ENCODE data around the gene CYTH3. TPM values are rescaled to one million over a fixed set of nuclear protein-coding genes. Genes with fewer than 3 reads are reported as not detected.

The CYTH3 gene
- total RNA-seq, 2 donors from 2014 or later, result 12.3 to 37.7 TPM

DNA sequence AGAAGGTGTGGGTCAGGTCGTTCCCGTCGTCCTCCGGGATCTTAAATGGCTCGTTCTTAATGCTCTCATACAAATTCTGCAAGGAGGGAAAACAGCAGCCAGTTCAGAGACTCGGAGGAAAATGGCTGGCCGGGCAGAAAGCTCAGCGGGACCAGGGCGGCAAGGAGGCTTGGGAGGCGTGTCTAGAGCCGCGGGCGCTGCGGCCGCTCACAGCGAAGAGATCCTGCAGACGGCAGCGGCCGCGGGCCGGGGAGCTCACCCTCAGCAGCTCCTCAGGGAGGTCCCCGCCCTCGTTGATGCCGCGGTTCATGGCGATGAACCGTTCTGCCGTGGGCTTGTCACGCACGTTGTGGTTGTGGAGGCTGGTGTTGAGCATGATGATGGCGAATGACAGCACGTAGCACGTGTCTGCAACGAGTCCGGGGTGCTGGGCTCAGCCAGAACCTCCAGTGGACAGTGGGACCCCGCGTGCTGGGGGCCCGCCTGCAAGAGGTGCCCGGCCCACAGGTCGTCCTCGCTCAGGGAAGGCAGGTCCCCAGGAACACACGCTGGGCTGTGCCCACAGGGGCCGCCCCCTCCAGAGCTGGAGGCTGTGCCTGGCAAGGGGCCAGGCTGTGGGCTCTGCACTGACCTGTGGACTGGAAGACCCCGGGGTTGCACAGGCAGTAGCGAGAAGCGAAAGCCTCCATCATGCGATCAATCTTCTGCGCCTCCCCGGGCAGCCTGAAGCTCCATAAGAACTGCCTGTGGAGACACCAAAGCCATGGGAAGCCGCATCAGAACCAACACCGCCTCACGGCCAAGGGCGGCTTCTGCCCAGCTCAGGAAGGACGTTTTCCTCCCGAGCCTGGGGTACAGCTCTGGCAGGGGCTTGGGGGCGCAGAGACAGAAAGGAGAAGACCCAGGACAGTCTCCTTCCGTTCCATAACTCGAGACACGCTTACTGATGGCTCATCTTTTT, 101.6 kb downstream of the CYTH3 start:
- Histone ChIP-seq H3K27me3 (replicated peaks; ENCODE audit: insufficient read depth) (no peaks in the 10 kb centered on the region), H3K4me3 (no peak overlapping the region), H3K27ac (no peak overlapping the region), H3K4me1 (replicated peaks) (no peaks in the 10 kb centered on the region), H3K9me3 (no peaks in the 10 kb centered on the region), H3K36me3 (peaks cover 0 to 9% of the 10 kb centered on the region in 2 donors)
- TF ChIP-seq, protein P1, sequence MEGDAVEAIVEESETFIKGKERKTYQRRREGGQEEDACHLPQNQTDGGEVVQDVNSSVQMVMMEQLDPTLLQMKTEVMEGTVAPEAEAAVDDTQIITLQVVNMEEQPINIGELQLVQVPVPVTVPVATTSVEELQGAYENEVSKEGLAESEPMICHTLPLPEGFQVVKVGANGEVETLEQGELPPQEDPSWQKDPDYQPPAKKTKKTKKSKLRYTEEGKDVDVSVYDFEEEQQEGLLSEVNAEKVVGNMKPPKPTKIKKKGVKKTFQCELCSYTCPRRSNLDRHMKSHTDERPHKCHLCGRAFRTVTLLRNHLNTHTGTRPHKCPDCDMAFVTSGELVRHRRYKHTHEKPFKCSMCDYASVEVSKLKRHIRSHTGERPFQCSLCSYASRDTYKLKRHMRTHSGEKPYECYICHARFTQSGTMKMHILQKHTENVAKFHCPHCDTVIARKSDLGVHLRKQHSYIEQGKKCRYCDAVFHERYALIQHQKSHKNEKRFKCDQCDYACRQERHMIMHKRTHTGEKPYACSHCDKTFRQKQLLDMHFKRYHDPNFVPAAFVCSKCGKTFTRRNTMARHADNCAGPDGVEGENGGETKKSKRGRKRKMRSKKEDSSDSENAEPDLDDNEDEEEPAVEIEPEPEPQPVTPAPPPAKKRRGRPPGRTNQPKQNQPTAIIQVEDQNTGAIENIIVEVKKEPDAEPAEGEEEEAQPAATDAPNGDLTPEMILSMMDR (IDR thresholded peaks at IDR 0.05), result no peak
- 86% methylated on average over 59 of the region's 59 CpGs for WGBS
- no peak for DNase-seq (ENCODE audit: low spot score)
- intact Hi-C loops (cut with DNase I), result no loop called here

DNA sequence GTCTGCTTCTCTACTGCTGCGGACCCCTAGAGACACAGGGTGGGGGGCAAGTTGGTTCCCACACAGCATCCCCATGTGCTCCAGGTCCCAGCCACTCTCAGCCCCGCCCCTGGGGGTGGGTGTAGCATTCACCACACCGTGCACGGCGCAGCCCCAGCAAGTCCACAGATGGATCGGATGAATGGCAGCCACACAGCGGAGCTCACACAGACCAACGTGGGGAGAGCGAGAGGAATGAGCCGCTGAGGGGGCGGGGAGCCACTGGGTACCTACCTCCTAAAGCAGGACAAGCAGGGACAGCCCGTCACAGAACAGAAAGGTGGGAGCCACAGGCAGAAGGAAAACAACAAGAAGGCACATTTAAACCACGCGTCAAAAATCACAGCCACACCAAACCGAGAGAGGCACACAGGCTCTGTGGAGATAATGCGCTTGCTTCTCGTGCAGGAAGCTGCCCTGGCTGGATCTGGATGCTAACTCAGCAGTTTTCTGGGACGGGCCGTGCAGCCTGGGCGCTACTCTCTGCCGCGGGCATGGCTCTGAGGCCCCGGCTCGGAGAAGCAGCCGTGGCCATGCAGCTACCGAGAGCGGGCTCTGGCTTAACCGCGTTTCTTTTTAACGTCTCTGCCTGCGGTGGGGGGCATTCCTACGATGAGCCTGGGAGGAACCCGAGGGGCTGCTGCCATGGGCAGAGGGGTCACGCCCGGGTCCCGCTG, 102.5 kb downstream of the CYTH3 start:
- no peak for DNase-seq (ENCODE audit: low spot score)
- 93% methylated on average over 36 of the region's 36 CpGs for WGBS
- no peak overlapping the region for H3K27ac ChIP-seq
- H3K9me3 ChIP-seq, result no peaks in the 10 kb centered on the region
- H3K36me3 ChIP-seq, result peaks cover 0 to 9% of the 10 kb centered on the region in 2 donors
- H3K27me3 ChIP-seq (replicated peaks; ENCODE audit: insufficient read depth), result no peaks in the 10 kb centered on the region
- intact Hi-C loops (cut with DNase I), result no loop called here
- H3K4me1 ChIP-seq (replicated peaks), result no peaks in the 10 kb centered on the region
- TF ChIP-seq POLR2A (IDR thresholded peaks at IDR 0.05), result no peak
- H3K4me3 ChIP-seq, result no peak overlapping the region

DNA sequence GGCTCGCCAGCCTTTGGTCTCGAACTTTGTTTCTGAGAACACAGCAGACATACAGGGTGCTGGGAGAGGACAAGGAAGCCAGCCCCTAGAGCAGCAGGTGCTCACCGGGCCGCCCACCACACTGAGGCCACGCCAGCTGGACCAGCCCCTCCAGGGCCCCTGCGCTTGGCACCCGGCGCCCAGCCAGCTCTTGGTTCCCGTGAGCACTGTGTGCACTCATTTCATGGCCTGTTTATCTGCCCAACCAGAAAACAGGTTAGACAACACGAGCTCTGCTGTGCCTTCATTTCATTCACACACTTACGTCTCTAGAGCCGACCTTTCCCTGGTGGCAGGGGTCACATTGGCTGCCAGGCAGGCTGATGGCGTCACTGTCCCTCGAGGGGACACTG, 104.0 kb downstream of the CYTH3 start:
- no peaks in the 10 kb centered on the region for H3K9me3 ChIP-seq
- DNase-seq (ENCODE audit: low spot score), result no peak
- H3K36me3 ChIP-seq, result peaks cover 0 to 9% of the 10 kb centered on the region in 2 donors
- no peaks in the 10 kb centered on the region for H3K4me1 ChIP-seq (replicated peaks)
- H3K4me3 ChIP-seq, result no peak overlapping the region
- no peak overlapping the region for H3K27ac ChIP-seq
- intact Hi-C loops (cut with DNase I), result no loop called here
- 63% methylated on average over 14 of the region's 14 CpGs for WGBS
- no peaks in the 10 kb centered on the region for H3K27me3 ChIP-seq (replicated peaks; ENCODE audit: insufficient read depth)
- TF ChIP-seq POLR2A (IDR thresholded peaks at IDR 0.05), result no peak
- TF ChIP-seq, protein P1 (IDR thresholded peaks at IDR 0.05), result no peak
- no peak for TF ChIP-seq POLR2AphosphoS5 (IDR thresholded peaks at IDR 0.05)

DNA sequence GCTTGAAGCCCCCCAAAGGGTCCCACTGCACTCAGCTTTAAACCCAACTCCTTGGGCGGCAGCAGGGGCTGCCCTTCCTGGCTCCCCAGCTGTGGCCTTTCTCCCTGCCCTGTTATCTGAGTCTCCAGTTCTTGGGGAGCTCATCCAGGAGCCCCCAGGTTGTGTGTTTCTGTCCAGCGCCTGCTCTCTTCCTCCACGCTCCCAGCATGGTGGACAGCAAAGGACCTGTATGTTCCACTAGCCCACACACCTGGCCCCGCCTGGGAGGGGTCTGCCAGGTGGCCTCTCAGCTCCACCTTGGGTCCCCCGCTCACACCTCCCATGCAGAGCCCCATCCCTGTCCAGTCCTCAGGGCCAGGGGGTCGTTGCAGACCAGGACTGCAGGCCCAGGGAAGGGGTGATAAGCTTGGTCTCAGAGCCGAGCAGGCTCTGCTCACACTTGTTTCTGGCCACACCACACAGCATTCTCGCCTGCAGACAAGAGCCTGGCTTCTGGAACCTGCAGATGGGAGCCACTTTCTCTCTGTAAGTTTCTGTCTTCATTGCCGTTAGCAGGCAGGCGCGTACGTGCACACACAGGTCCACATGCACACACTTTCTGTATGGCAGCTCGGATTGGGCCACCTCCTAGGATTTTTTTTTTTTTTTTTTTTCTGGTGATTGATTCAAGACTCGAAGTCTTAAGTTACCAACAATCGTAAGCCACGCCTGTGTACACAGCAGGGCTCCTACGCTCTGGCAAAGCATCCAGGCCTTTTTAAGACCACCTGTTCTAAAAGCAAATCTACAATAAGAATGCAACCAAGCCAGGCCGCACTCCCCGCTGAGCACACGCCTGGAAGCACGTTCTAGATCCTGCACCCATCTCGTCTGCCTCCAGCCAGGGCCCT, 104.6 kb downstream of the CYTH3 start:
- Histone ChIP-seq H3K27me3 (replicated peaks; ENCODE audit: insufficient read depth) (no peaks in the 10 kb centered on the region), H3K27ac (no peak overlapping the region), H3K4me3 (no peak overlapping the region), H3K9me3 (no peaks in the 10 kb centered on the region), H3K36me3 (peaks cover 0 to 9% of the 10 kb centered on the region in 2 donors), H3K4me1 (replicated peaks) (no peaks in the 10 kb centered on the region)
- DNase-seq (ENCODE audit: low spot score), result no peak
- intact Hi-C loops (cut with DNase I), result no loop called here
- TF ChIP-seq, protein P1 (IDR thresholded peaks at IDR 0.05), result no peak
- no peak for TF ChIP-seq POLR2A (IDR thresholded peaks at IDR 0.05)
- TF ChIP-seq POLR2AphosphoS5 (IDR thresholded peaks at IDR 0.05), result no peak
- WGBS, result 70% methylated on average over 22 of the region's 22 CpGs

All from prostate gland (tissue), 2 donors.